A204.1 (cell line): ENCODE data around the gene KIAA1958.

Experiments used
- FAIRE-seq: peaks from 2 replicates; lab custom pipeline; 2012; peaks lifted over from hg19 to GRCh38; lab: Jason Lieb, UNC

Gene KIAA1958

DNA sequence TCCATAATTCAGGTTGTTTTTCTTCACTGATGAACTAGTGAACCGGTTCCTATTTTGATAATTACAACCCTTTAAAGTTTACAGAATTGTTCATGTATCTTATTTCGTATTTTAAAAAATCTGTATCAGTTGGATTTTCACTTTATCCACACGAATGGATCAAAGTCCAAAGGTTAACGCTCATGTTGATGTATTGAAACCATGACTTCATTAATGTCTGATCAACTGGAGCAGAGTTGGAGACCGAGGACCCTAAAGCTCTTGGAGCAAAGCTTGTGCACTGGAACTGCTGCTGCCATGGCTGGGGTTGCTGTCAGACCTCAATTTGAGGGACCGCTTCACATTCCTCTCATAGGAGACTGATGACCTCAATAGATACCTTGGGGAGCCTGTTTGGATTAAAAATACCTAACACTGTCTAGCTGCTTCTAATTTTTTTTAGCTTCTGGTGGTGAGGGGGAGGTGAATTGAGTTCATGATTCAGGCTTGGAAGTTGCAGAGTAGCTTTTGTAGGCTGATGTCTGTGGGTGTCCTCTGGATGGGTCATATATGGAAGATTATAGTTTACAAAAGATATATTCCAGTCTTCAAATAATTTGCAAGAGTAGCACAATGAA is 45.1 kb downstream of the KIAA1958 start:
- no peak for FAIRE-seq

DNA sequence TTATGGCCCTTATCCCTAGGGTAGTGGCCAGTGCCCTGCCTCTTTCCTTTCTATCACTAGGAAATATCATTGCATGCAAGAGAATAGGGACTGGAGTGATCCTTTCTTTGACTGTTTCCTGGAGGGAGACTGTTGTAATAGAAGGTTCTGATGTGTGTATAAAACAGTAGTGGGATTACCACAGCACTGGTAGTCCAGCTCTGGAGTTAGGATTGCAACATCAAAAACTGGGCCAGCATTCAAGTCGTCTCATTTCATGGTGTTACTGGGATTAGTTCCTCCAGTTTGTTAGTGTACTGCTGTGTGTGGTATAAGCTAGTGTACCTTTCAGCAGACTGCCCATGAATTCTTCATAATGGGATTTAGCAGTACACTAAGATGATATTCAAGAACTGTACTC is 45.8 kb downstream of the KIAA1958 start:
- no peak for FAIRE-seq

DNA sequence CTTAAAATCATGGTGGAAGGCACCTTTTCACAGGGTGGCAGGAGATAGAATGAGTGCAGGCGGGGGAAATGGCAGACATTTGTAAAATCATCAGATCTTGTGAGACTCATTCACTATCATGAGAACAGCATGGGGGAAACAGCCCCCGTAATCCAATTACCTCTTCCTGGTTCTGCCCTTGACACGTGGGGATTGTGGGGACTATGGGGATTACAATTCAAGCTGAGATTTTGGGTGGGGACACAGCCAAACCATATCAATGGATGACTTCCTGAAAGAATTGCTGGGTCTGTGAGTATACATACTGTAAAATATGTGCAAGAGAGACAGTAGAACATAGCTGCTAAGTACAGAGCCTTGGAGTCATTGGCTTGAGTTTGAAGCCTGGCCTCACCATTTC is 47.0 kb downstream of the KIAA1958 start:
- FAIRE-seq = no peak

GRCh38 chr9:112535301-112535700 is 48.7 kb downstream of the KIAA1958 start:
- FAIRE-seq = no peak

DNA sequence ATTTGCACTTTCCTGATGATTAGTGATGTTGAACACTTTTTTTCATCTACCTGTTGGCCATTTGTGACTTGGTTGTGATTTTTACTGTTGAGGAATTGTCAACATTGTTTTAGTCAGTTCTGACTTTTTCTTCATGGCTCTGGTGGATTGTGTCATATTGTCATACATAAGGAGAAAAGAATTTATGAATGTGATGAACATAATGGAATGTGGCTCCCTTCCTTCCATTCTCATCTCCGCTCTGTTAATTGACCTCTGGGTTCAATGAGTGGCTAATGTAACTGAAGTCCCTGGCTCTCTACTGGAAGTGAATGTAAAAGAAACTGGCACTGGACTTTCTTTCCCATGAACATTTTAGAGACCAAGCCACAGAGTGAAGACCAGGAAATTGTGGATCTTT is 49.2 kb downstream of the KIAA1958 start:
- no peak for FAIRE-seq

GRCh38 chr9:112537561-112537960 is 50.9 kb downstream of the KIAA1958 start:
- no peak for FAIRE-seq

DNA sequence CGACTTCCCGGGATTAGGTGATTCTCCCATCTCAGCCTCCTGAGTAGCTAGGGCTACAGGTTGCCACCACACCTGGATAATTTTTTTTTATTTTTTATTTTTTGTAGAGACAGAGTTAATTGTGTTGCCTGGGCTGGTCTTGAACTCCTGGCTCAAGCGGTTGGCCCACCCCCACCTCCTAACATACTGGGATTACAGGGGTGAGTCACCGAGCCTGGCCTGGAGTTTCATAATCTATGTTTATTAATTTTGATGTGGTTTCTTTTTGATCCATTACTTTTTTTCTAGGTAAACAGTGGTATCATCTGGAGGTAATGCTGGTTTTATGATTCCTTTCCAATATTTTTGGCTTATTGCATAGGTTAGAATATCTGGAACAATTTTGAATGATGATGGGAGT is 54.2 kb downstream of the KIAA1958 start:
- FAIRE-seq = no peak

- FAIRE-seq = no peak
These were observed 55.1 kb downstream of the KIAA1958 start for GRCh38 chr9:112541685-112542084.

GRCh38 chr9:112542593-112543292 is 56.1 kb downstream of the KIAA1958 start:
- no peak for FAIRE-seq

- no peak for FAIRE-seq
These were observed 57.9 kb downstream of the KIAA1958 start for GRCh38 chr9:112544477-112544876.

DNA sequence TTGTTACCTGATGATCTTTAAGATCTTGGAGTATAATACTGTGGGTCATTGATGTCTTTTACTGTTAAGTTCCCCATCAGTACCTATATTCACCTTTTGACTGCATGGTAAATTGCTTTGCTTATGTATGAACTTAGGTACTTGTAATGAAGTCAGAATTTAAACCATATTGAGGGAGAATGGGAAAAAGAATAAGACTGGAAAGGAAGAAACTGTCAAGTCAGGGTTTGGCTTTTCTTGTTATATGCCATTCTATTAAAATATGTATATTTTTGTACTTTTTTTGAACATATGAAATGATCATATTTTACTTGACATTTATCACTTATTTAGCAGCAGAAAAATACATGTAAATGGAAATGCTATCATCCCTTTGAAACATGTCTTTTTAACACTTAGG is 58.6 kb downstream of the KIAA1958 start:
- FAIRE-seq = no peak

- no peak for FAIRE-seq
These were observed 59.8 kb downstream of the KIAA1958 start for GRCh38 chr9:112546149-112547012.

DNA sequence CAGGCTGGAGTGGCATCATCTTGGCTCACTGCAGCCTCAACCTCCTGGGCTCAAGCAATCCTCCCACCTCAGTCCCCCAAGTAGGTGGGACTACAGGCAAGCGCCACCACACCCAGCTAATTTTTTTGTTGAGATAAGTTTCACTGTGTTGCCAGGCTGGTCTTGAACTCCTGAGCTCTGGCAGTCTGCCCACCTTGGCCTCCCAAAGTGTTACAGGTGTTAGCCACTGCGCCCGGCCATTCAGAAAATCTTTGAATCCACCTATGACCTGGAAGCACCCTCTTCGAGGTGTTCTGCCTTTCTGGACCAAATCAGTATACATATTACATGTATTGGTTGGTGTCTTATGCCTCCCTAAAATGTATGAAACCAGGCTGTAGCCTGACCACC is 61.4 kb downstream of the KIAA1958 start:
- FAIRE-seq = no peak

DNA sequence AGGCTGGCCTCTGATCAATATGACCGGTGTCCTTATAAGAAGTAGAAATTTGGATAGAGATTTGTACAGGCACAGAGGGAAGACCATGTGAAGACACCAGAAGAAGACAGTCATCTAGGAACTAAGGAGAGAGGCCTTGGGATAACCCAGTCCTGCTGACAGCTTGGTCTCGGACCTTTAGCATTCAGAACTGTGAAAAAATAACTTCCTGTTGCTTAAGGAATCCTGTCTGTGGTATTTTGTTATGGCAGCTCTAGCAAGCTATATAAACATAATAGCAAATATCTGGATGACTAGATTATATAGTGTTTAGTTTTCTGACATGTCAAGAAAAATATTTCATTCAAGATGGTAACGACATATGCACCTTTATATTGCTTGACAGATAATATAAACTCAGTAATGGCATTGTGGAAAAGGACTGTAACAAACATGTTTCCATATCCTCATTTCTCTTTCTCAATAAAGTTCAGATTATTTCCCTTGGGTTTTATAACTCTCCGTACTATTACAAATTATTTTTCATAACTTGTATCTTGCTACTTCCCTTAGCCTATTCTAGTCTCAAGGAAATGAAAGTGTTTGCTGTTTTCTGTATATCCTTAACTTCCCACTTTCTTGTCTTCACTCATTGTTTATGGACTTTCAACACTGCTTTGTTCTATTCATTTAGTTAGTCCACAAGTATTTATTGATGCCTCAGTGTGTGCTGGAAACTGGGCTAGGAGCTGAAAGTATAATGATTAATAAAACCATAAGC is 62.4 kb downstream of the KIAA1958 start:
- no peak for FAIRE-seq

- FAIRE-seq = no peak
These were observed 63.9 kb downstream of the KIAA1958 start for GRCh38 chr9:112550531-112550930.

GRCh38 chr9:112551641-112552040 is 65.0 kb downstream of the KIAA1958 start:
- FAIRE-seq = no peak

- no peak for FAIRE-seq
These were observed 65.8 kb downstream of the KIAA1958 start for GRCh38 chr9:112552229-112553056.

- no peak for FAIRE-seq
These were observed 66.7 kb downstream of the KIAA1958 start for GRCh38 chr9:112553256-112553826.

GRCh38 chr9:112554516-112554915 is 67.9 kb downstream of the KIAA1958 start:
- no peak for FAIRE-seq

- no peak for FAIRE-seq
These were observed 68.5 kb downstream of the KIAA1958 start for GRCh38 chr9:112555101-112555643.
